K562 (cell line): ENCODE results near the gene PLBD1. TPM values are rescaled to one million over a fixed set of nuclear protein-coding genes. Genes with fewer than 3 reads are reported as not detected.

Experiments used
- ATAC-seq: fragments of 200-7000 bp; cut with Tn5 transposase; 3 replicates; pipeline ENCODE4 v1.9.1; 2020; ENCODE audit warnings: moderate library complexity
- BruUV-seq: library from RNA; stranded (reverse); fragments of 400-500 nt; replicated peaks from 2 replicates; lab custom pipeline; 2021; lab: Mats Ljungman, UMichigan
- CTCF ChIA-PET: fragments of 300-600 bp; formaldehyde crosslinking; extraction: SDS; loops from one replicate; lab custom pipeline; 2021; ENCODE audit warnings: low intra/inter-chr PET ratio; lab: Yijun Ruan, JAX
- POLR2A ChIA-PET: fragments of 300-600, 350-650 bp; sonication (Branson Sonifier 250); formaldehyde crosslinking; extraction: SDS; loops from one replicate; lab custom pipeline; 2021; ENCODE audit warnings: antibody characterized with exemption, inconsistent platforms; lab: Yijun Ruan, JAX
- DNase-seq, 4 experiments: peaks; one replicate each; pipeline versions ENCODE4 v3.0.0 to v3.0.0-alpha.2; 2011 to 2018; ENCODE audit warnings: low spot score in 3 of 4, mixed read lengths in 3 of 4; ENCODE audit errors: extremely low read depth in 1 of 4
- FAIRE-seq: peaks from 2 replicates; lab custom pipeline; 2011; peaks lifted over from hg19 to GRCh38; lab: Jason Lieb, UNC
- H2AFZ ChIP-seq: 2 replicates; pipeline ENCODE4 v1.6.0; 2011; ENCODE audit warnings: low read depth, low read length, control low read depth, inconsistent platforms
- H3K27ac ChIP-seq: fragments of 200-600 bp; 3 replicates; pipeline ENCODE4 v1.8.0; 2011; ENCODE audit warnings: low read depth, mild to moderate bottlenecking, control low read depth, inconsistent platforms, low read length, moderate library complexity, mixed read lengths; ENCODE audit errors: extremely low read depth
- H3K27me3 ChIP-seq, 2 experiments: fragments of 300-600 bp in 1 of 2; 2 replicates in 1 of 2; 3 replicates in 1 of 2; pipeline versions ENCODE4 v1.6.0 to v1.8.0; 2011; ENCODE audit warnings: inconsistent platforms in 2 of 2, low read length in 2 of 2, mild to moderate bottlenecking in 1 of 2, mixed read lengths in 1 of 2, moderate library complexity in 1 of 2; ENCODE audit not compliant: control insufficient read depth in 2 of 2, insufficient read depth in 2 of 2
- H3K36me3 ChIP-seq: fragments of 300-600 bp; 3 replicates; pipeline ENCODE4 v1.8.0; 2011; ENCODE audit warnings: mild to moderate bottlenecking, low read length, inconsistent platforms; ENCODE audit not compliant: control insufficient read depth, insufficient read depth
- H3K4me1 ChIP-seq, 2 experiments: fragments of 200-600 bp in 1 of 2; replicated peaks in 1 of 2; 2 replicates in 1 of 2; 3 replicates in 1 of 2; pipeline versions ENCODE4 v1.5.1 to v1.8.0; 2011; ENCODE audit warnings: inconsistent platforms in 2 of 2, low read length in 2 of 2, mild to moderate bottlenecking in 1 of 2, mixed read lengths in 1 of 2, moderate library complexity in 1 of 2; ENCODE audit not compliant: control insufficient read depth in 2 of 2, insufficient read depth in 2 of 2
- H3K4me2 ChIP-seq: 2 replicates; pipeline ENCODE4 v1.6.1; 2011; ENCODE audit warnings: low read length, control low read depth, inconsistent platforms, mixed read lengths; ENCODE audit not compliant: insufficient read depth
- H3K4me3 ChIP-seq: fragments of 200-600 bp; sonication (generic), shearing (Covaris generic); 2 replicates; pipeline ENCODE4 v1.5.1; 2016; ENCODE audit warnings: control low read depth, inconsistent platforms
- H3K79me2 ChIP-seq: fragments of 200-600 bp; 3 replicates; pipeline ENCODE4 v1.8.0; 2011; ENCODE audit warnings: low read length, inconsistent platforms; ENCODE audit not compliant: control insufficient read depth, insufficient read depth
- H3K9ac ChIP-seq, 2 experiments: 2 replicates each; pipeline versions ENCODE4 v1.6.0 to v1.6.1; 2011; ENCODE audit warnings: low read depth in 2 of 2, low read length in 2 of 2, control low read depth in 1 of 2, inconsistent platforms in 1 of 2, mild to moderate bottlenecking in 1 of 2, mixed read lengths in 1 of 2; ENCODE audit not compliant: insufficient read depth in 1 of 2
- H3K9me1 ChIP-seq: one replicate; pipeline ENCODE4 v1.6.0; 2011; ENCODE audit warnings: inconsistent platforms, mild to moderate bottlenecking, low read length, moderate library complexity; ENCODE audit not compliant: control insufficient read depth, insufficient read depth
- H3K9me3 ChIP-seq: replicated peaks from 2 replicates; pipeline ENCODE4 v1.5.1; 2011; ENCODE audit warnings: low read depth, low read length, inconsistent platforms; ENCODE audit not compliant: control insufficient read depth, insufficient read depth
- H4K20me1 ChIP-seq: replicated peaks from 2 replicates; pipeline ENCODE4 v1.6.1; 2011; ENCODE audit warnings: low read length, inconsistent platforms, mixed read lengths; ENCODE audit not compliant: control insufficient read depth, insufficient read depth
- CBX1 ChIP-seq: sonication (generic); IDR thresholded peaks from 2 replicates; pipeline ENCODE4 v1.6.1; 2016; ENCODE audit warnings: antibody characterized with exemption, low read depth, mild to moderate bottlenecking
- MCM3 ChIP-seq: fragments of 450-650 bp; IDR thresholded peaks from 2 replicates; pipeline ENCODE4 v1.6.1; 2016
- MLLT1 ChIP-seq, 2 experiments: fragments of 450-650 bp; IDR thresholded peaks; 2 replicates each; pipeline ENCODE4 v1.6.1; 2016
- NEUROD1 ChIP-seq: fragments of 150-350 bp; IDR thresholded peaks from 2 replicates; pipeline ENCODE4 v1.6.1; 2014; ENCODE audit warnings: borderline replicate concordance, low read length, low read depth; ENCODE audit not compliant: partially characterized antibody
- SIRT6 ChIP-seq: IDR thresholded peaks from one replicate; pipeline ENCODE4 v1.6.1; 2012; ENCODE audit warnings: low read depth, mild to moderate bottlenecking, control low read depth, inconsistent platforms, low read length, moderate library complexity
- TFAP4 ChIP-seq: sonication (generic); formaldehyde crosslinking; IDR thresholded peaks from 2 replicates; pipeline ENCODE4 v1.8.0; 2022; ENCODE audit warnings: missing genetic modification reagents, mild to moderate bottlenecking, moderate library complexity, borderline replicate concordance
- ZFP36 ChIP-seq: fragments of 150-350 bp; IDR thresholded peaks from 2 replicates; pipeline ENCODE4 v1.6.1; 2018; ENCODE audit warnings: low read length, low read depth; ENCODE audit not compliant: partially characterized antibody
- WGBS: fragments of 100-300 bp; shearing (Covaris generic); methylation state at CpG from one replicate; pipeline ENCODE4 v1.1.6; 2016; ENCODE audit warnings: low coverage, mixed read lengths; ENCODE audit not compliant: insufficient coverage; ENCODE audit errors: missing lambda C conversion rate; 5-methylcytosine and 5-hydroxymethylcytosine counted together
- in situ Hi-C: fragments of 300-500 bp; cut with MboI; formaldehyde crosslinking; loops from 4 replicates; pipeline ENCODE4 v1.15.0; 2018; ENCODE audit warnings: inconsistent platforms, mixed read lengths
- intact Hi-C: fragments of 100-400 bp; cut with micrococcal nuclease; formaldehyde crosslinking; loops from 2 replicates; pipeline ENCODE4 v1.14.2; 2022
- polyA plus RNA-seq, 8 experiments: library from polyadenylated mRNA; depleted of rRNA in 4 of 8; stranded (reverse) in 5 of 8; unstranded in 3 of 8; fragments of >200 nt; fragmentation: Nextera tagmentation in 2 of 8; fragmentation: Illumina TruSeq in 1 of 8; extraction: Ambion mirVana in 2 of 8; extraction: Trizol in 1 of 8; gene quantifications; 2 replicates each; pipeline versions ENCODE4 v1.2.1 to v1.2.3, GENCODE V29; 2011 to 2014; ENCODE audit warnings: inconsistent platforms in 1 of 8, missing spikeins in 1 of 8
- total RNA-seq, 7 experiments: library from RNA; depleted of rRNA in 6 of 7; stranded (reverse); fragments of >200 nt in 6 of 7; fragmentation: Illumina TruSeq in 2 of 7; extraction: Trizol in 2 of 7; gene quantifications; 2 replicates each; pipeline versions ENCODE4 v1.2.1 to v1.2.3, GENCODE V29; 2011 to 2021; ENCODE audit warnings: low replicate concordance in 1 of 7
- TF ChIP-seq, protein P1 (sequence below): fragments of 450-650 bp; formaldehyde crosslinking; conservative IDR thresholded peaks from 2 replicates; pipeline ENCODE4 v1.4.0; 2022; ENCODE audit warnings: mild to moderate bottlenecking, missing genetic modification characterization
- TF ChIP-seq, protein P2 (sequence below): IDR thresholded peaks from 3 replicates; pipeline ENCODE4 v1.6.1; 2011; ENCODE audit warnings: borderline replicate concordance, mild to moderate bottlenecking; ENCODE audit not compliant: insufficient read length, insufficient read depth

Gene PLBD1
- total and polyA plus RNA-seq, 9 of the 15 experiments (the other 6 are each of a cell fraction or from before 2014, with no cell fraction given) = 7.1 to 37.0 (median 20.6) TPM

DNA sequence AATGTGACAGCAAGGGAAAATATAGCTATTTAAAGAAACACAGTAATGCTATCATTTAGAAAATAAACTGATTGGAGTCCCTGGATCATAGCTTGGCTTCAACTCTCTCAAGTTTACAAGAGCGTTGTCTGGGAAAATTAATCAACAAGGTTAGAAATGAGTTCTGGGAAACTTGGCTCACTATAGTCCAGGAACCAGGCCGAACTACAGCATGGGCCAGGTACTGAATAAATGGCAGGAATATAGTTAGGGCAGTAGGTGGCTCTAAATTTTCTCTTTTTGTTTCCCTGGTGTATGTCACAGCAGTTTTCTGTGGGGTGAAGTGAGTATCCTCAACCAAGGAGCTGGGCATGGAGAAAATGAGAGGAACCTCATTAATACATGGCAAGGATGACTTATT is 72.4 kb downstream of the PLBD1 start (continued):
- TF ChIP-seq, protein P1, sequence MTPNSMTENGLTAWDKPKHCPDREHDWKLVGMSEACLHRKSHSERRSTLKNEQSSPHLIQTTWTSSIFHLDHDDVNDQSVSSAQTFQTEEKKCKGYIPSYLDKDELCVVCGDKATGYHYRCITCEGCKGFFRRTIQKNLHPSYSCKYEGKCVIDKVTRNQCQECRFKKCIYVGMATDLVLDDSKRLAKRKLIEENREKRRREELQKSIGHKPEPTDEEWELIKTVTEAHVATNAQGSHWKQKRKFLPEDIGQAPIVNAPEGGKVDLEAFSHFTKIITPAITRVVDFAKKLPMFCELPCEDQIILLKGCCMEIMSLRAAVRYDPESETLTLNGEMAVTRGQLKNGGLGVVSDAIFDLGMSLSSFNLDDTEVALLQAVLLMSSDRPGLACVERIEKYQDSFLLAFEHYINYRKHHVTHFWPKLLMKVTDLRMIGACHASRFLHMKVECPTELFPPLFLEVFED (CRISPR knock-in tag) = no peak
- TF ChIP-seq TFAP4 (CRISPR knock-in tag) = no peak
- TF ChIP-seq NEUROD1 = no peak
- TF ChIP-seq, protein P2, sequence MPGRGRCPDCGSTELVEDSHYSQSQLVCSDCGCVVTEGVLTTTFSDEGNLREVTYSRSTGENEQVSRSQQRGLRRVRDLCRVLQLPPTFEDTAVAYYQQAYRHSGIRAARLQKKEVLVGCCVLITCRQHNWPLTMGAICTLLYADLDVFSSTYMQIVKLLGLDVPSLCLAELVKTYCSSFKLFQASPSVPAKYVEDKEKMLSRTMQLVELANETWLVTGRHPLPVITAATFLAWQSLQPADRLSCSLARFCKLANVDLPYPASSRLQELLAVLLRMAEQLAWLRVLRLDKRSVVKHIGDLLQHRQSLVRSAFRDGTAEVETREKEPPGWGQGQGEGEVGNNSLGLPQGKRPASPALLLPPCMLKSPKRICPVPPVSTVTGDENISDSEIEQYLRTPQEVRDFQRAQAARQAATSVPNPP = no peak

- no peaks in the 10 kb centered on the region for H3K9me3 ChIP-seq
- H3K27ac ChIP-seq = no peak overlapping the region
- intact Hi-C loops (no loop called here), in situ Hi-C loops (no loop called here)
- no peak for DNase-seq
- H3K4me1 ChIP-seq = no peaks in the 10 kb centered on the region
- H3K36me3 ChIP-seq = peaks cover 43% of the 10 kb centered on the region
- FAIRE-seq = no peak
- H2AFZ ChIP-seq = no peak overlapping the region
- no peak overlapping the region for H3K4me2 ChIP-seq
- no peak for ATAC-seq
- H3K9ac ChIP-seq = no peak overlapping the region
- TF ChIP-seq ZFP36 (no peak), MLLT1 (IDR thresholded peaks at IDR 0.05) (no peak), SIRT6 (no peak), CBX1 (no peak), MCM3 (no peak)
- no peaks in the 10 kb centered on the region for H3K9me1 ChIP-seq
- BruUV-seq = no TSS peak
- H4K20me1 ChIP-seq = no peaks in the 10 kb centered on the region
- ChIA-PET POLR2A (no interaction called here), CTCF (no interaction called here)
- no peaks in the 10 kb centered on the region for H3K27me3 ChIP-seq
- 75% methylated on average over 2 of the region's 2 CpGs for WGBS
- H3K79me2 ChIP-seq = no peaks in the 10 kb centered on the region
- H3K4me3 ChIP-seq = no peak overlapping the region
These were observed 84.8 kb downstream of the PLBD1 start for GRCh38 chr12:14482886-14483285.
